ENCODE data around the gene UBE2K.
"Not testable (repeated sequence)": the region's sequence is repeated elsewhere in the genome, so short reads cannot be mapped to it uniquely, and the experiment has no call there.

Gene UBE2K

DNA sequence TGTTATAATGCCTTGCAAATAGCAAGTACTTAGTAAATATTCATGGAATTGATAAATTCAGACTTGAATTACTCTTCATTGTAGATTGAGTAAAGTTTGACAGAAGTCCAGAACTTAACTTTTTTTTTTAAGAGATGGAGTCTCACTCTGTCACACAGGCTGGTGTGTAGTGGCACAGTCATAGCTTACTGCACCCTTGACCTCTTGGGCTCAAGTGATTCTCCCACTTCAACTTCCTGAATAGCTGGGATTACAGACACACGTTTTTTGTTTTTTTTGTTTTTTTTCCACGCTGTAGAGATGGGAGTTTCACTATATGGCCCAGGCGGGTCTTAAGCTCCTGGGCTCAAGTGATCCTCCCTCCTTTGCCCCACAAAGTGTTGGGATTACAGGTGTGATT is 32.1 kb downstream of the UBE2K start:
- no peak for DNase-seq

DNA sequence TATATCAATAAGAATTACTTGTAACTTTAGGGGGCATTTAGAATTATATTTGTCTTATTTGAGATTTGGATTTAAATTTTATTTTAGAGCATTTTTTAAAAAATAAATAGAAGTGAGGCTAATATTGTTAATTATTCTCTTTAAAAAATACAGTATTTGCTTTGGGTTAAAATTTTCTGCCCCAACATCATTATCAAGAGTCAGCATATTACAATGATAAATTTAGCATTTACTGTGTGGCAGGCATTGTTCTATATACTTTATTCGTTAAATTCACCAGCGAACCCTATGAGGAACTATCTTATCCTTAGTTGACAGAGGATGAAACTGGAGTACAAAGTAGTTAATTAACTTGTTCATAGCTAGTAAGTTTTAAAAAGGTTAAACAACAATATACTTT is 34.0 kb downstream of the UBE2K start:
- DNase-seq: no peak

DNA sequence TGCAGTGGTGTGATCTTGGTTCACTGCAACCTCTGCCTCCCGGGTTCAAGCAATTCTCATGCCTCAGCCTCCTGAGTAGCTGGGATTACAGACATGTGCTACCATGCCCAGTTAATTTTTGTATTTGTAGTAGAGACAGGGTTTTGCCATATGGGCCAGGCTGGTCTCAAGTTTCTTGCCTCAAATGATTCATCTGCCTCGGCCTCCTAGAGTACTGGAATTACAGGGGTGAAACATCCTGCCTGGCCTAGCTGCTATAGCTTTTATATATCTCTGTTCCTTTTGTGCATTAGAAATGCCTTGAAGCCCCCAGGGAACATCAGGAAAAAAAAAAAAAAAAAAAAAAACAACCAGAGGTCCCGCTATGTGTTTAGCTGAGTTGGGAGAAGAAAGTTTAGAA is 34.8 kb downstream of the UBE2K start:
- DNase-seq: peak; percentile 91

DNA sequence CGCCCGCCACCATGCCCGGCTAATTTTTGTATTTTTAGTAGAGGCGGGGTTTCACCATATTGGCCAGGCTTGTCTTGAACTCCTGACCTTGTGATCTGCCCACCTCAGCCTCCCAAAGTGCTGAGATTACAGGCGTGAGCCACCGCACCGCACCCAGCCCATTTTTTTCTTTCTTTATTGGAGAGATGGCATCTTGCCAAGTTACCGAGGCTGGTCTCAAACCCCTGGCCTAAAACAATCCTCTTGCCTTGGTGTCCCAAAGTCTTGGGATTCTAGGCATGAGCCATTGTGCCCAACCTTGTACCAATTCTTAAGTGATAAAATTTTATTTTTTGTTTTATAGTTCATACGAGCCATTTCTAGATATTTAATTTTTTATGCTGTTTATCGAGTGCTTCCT is 41.7 kb downstream of the UBE2K start:
- DNase-seq: not testable (repeated sequence)

DNA sequence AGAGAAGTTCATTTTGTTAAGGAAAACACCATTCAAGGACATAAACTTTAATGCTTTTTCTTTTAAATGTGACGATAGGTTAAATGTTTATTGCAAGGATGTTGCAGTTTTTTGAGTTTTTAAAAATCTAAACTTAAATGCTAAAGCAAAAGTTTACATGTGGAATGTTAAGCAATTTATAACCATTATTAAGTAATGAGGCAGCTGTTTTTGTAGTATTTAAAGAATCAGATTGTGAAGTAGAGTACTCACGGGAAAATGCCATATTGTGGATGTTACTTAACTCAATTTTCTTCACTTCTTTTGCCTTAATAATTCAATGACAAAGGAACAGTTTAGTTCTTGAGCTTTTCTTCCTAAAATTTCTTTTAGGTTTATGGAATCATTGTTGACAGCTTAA is 43.5 kb downstream of the UBE2K start:
- DNase-seq: no peak

DNA sequence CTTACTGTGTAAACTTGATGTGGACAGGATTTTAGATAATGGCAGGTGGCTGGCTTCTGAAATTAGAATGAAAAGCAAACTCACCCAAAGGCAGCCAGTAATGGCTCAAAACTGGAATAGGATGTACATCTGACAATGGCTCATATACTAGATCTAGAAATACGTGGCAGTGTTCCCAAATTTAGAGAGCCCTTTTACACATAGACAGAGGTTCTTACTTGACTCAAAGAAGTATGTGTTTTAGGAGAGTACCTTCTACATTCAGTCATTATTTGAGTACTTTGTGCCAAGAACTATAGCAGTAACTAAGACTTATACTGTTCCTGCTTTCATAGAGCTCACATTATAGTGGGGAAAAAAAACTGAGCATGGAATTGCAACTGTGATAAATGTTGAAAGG is 48.0 kb downstream of the UBE2K start:
- DNase-seq: no peak

DNA sequence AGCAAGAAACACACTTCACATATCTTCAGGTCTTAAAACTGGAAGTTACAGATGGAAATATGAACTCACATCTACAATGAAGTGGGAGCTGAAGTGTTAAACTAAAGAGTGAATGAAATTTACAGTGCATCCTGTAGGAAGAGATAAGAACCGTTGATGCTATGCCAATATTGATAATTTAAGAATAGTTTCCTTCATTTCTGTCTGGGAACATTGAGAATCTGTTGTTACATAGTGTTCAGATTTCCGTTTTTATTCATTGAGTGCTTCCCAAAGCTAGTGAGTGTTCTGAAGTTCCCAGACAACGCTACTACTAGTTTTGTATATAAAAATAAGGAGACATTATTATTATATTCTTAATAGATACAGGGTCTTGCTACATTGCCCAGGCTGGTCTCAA is 52.3 kb downstream of the UBE2K start:
- DNase-seq: no peak

DNA sequence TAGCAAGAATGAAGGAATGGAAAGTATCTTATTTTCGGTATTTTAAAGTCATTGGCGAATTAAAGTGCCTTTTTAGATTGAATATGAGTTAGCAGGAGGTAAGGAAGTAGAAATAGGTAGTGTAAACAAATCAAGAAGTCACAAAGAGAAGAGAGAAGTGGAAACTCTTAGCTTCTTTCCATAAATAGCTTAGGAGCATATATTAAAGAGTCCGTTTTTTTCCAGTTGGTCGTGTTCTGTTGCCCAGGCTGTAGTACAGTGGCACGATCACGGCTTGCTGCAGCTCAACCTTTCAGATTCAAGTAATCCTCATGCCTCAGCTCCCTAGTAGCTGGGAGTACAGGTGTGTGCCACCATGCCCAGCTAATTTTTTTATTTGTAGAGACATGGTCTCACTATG is 56.4 kb downstream of the UBE2K start:
- DNase-seq: no peak

DNA sequence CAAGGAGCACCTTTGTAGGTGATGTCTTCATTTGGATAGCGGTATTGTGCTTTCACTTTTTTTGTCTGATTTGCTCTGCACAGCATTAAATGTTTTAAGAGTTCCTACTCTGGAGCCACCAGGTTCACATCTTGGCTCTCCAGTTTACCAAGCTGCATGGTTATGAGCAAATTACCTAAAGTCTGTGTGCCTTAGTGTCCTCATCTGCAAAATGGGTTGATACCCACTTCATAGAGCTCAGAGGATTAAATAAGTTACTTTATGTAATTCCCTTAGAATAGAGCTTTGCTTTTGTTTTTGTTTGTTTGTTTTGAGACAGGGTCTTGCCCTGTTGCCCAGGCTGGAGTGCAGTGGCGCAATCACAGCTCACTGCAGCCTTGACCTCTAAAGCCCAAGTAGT is 58.2 kb downstream of the UBE2K start:
- DNase-seq: no peak

DNA sequence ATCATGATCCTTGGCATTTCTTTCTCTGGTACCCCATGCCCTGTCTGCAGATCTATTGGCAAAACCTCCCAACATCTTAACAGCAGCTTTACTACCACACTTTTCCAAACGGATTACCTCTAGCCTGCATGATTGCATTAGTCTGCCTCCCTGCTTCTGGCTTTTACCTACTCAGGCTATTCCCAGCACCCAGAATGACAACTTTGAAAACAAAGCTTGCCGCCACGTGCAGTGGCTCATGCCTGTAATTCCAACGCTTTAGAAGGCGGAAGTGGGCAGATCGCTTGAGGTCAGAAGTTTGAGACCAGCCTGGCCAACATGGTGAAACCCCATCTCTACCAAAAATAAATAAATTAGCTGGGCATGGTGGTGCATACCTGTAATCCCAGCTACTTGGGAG is 60.2 kb downstream of the UBE2K start:
- no peak for DNase-seq

DNA sequence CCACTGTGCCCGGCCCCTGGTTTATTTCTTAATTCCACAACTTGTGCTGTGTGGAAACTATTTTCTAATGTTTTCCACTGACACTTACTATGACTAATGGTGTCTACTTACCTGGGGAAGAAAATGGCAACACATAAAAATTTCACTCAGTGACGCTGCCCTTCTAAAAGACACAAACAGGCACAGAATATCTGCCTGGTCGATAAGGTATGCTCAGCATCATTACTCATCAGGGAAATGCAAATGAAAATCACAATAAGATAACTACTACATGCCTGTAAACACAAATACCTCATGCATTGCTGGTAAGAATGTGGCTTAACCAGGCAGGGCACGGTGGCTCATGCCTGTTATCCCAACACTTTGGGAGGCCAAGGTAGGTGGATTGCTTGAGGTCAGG is 61.6 kb downstream of the UBE2K start:
- no peak for DNase-seq

DNA sequence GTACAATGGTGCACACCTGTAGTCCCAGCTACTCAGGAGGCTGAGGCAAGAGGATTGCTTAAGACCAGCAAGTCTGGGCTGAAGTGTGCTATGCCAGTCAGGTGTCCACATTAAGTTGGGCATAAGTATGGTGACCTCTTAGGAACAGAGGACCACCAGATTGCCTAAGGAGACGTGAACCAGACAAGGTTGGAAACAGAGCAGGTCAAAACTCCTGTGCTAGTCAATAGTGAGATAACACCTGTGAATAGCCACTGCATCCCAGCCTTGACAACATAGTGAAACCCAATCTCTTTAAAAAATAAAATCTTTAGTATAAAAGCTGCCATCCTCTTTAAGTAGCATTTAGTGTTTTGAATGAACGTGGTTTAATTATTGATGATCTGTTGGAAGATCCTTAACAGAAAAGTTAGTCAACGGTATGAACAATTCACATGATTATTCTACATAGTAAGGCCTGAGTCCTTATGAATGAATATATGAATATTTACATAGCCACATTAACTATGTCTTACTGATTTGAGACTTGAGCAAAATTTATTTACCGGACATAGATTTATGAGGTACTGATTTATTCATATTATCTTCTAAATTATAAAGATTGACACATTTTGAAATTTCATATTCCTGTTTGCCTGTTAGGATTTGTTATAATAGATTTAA is 63.2 kb downstream of the UBE2K start:
- DNase-seq: no peak

DNA sequence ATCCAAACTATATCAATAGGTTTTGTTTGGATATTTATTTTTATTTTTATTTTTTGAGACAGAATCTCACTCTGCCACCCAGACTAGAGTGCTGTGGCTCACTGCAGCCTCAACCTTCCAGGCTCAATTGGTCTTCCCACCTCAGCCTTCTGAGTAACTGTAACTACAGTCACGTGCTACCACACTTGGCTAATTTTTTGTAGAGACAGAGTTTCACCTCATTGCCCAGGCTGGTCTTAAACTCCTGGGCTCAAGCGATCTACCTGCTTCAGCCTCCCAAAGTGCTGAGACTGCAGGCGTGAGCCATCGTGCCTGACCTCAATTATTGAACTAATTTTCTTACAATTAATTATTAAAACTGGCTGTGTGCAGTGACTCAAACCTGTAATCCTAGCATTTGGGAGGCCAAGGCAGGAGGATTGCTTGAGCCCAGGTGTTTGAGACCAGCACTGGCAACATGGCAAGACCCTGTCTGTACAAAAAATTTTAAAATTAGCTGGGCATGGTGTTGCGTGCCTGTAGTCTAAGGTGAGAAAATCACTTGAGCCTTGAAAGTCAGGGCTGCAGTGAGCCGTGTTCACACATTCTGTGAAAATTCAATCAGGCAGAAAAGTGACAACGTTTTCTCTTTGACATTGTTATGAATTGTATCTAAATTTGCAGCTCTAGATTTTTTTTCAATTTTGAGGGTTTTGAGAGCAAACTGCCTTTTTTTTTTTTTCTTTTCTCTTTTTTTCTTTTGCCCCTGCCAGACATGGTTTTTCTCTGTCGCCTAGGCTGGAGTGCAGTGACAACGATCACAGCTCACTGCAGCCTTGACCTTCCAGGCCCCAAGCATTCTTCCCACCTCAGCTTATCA is 66.0 kb downstream of the UBE2K start:
- no peak for DNase-seq

DNA sequence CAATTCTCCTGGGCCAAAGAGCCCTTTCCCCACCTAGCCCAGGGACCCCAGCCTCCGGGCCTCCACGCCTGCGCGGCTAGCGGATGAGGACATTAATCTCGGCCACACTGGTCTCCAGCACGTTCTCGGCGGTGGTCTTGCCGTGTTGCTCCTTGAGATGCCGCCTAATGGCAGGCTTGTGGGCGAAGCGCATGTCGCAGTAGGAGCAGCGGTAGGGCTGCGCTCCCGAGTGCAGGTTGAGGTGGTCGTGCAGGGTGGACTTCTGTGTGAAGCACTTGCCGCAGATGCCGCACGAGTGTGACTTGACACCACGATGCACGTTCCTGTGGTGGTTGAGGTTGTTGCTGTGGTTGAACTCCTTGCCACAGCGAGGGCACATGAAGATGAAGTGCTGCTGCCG is 72.1 kb downstream of the UBE2K start:
- no peak for DNase-seq

DNA sequence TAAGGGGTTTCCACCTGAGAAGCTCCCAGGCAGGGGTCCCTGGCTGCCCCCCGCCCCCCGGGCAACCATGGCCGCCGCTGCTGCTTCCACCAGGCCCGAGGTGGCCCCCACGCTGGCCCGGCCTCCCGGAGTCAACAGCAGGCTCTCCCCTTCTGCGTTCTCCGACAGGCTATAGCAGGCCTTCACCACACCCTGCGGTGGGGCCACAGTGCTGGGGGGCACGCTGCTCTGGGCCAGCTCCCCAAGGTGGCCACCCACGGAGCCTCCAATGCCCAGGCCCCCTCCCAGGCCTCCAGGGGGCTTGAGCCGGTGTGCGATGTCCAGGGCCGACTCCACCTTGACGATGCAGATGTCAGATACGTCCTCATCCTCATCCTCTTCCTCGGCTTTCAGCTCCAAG is 72.5 kb downstream of the UBE2K start:
- DNase-seq: no peak

DNA sequence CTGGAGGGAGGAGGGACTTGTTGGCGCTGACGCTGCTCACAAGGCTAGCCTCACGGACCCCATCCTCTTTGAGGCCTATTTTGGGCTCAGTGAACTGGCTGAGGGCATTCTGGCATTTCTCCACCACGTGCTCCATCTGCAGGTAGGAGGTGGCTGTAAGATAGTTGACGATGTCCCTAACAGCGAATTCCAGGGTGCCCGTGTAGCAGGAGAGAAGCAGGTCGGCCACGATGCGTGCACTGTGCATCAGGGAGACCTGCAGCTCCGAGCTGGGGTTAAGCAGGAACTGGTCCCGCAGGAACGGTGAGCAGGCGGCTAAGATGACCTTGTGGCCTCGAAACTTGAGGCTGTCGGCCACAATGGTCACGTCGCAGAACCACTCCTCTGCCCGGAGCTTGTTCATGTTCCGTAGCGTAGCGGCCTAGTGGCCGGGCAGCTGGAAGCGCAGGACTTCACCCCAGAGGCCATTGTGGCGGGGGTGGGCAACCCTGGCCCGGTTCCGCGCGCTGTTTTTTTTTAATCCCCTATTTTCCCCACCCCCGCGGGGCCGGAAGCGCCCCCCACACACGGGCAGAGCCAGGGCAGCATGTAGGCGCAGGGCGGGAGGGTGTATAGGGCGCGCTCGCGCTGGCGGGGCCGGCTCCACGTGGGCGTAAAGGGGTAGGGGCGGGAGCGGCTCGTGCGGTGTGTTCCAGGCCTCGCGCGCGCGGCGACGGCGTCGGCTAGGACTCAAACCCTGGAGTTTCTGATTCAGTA is 73.2 kb downstream of the UBE2K start:
- DNase-seq: no peak

DNA sequence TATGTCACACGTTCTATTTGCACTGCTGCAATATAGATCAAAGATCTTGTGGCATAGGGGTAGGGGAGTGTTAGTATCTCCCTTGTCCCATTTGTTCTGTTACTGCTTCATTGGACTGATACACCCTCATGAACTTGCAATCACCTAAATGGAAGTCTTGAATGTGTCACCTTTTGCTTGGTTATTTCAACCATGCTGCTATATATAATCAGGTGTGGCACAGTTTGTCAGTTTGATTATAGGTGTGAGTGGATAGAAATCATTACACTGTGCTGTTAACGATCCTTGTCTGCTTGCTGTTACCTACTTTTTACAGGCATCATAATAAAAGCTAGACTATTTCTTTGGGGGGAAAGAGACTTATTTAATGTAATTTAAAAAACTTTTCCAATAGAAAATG is 84.1 kb downstream of the UBE2K start:
- not testable (repeated sequence) for DNase-seq

DNA sequence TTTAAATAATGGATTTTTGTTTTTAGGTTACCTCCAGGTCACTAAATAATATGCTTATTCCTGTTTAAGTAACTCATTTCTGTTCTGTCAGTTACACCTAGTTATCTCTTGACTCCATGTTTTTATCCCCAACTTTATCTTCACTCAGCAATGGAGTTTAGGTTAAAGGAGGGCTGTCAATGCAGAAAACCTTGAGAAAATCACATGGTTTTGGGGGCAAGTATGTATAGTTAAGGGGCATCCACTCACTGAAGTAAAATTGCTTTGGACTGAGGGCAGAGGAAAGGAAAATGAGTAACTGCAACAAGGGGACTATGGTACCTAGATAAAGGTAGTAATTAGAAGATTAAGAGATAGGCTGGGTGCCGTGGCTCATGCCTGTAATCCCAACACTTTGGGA is 87.1 kb downstream of the UBE2K start:
- DNase-seq: no peak

DNA sequence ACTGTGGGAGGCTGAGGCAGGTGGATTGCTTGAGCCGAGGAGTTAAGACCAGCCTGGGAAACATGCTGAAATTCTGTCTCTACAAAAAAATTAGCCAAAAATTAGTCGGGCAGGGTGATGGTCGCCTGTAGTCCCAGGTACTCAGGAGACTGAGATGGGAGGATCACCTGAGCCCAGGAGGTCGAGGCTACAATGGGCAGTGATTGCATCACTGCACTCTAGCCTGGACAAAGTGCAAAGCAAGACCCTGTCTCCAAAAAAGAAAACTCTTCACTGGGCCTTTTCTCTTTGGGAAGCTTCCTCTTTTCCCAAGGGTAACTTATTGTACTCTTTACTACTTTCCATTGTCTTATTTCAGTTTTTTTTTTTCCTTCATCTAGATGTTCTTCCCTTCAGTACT is 88.9 kb downstream of the UBE2K start:
- DNase-seq: no peak

DNA sequence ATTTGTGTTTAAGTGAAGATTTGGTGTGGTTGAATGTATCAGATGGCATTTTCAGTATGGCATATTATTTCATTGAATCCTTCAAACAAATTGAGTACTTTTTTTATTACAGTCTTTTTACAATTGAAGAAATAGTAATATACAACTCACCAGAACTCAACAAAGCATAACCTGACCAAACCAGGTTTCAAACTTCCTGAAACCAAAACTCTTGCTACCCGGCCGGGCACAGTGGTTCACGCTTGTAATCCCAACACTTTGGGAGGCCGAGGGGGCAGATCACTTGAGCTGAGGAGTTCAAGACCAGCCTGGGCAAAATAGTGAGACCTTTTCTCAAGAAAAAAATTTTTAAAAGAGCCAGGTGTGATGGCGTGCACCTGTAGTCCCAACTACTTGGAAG is 94.2 kb downstream of the UBE2K start:
- no peak for DNase-seq

DNA sequence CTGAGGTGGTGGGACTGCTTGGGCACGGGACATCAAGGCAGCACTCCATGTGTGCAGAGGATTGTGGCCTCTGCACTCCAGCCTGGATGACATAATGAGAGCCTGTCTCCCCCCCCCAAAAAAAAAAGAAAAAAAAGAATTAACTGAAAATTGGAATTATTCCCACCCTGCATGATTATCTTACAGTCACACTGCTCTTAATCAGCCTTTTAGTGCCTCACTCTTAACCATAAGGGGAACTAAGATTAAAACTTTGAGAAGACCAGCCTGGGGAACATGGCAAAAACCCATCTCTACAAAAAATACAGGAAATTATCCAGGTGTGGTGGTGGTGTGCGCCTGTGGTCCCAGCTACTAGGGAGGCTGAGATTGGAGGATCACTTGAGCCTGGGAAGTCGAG is 94.6 kb downstream of the UBE2K start:
- no peak for DNase-seq

DNA sequence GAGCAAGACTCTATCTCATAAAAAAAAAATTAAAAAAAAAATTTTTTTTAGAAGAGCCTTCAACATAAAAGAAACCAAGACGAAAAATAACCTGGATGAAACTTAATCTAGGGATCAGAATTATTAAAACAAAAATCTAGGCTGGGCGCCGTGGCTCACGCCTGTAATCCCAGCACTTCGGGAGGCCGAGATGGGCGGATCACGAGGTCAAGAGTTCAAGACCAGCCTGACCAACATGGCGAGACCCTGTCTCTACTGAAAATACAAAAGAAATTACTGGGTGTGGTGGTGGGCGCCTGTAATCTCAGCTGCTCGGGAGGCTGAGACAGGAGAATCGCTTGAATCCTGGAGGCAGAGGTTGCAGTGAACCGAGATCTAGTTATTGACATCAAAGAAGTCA is 95.0 kb downstream of the UBE2K start:
- DNase-seq: not testable (repeated sequence)

DNA sequence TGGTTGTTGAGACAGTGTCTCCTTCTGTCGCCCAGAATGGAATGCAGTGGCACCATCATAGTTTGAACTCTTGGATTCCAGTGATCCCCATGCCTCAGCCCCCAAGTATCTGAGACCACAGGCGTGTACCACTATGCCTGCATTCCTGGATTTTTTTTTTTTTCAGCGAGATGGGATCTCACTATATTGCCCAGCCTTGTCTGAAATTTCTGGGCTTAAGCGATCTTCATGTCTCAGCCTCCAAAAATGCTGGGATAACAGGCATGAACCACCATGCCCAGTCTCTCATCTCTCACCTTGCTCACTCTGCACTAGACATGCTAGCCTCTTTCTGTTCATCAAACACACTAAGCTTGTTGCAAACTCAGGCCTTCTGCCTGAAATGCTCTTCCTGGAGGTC is 104.1 kb downstream of the UBE2K start:
- DNase-seq: no peak

Data from fibroblast of skin of back (primary cell).